Measurements from ENCODE around the gene CACNA2D2.

DNA sequence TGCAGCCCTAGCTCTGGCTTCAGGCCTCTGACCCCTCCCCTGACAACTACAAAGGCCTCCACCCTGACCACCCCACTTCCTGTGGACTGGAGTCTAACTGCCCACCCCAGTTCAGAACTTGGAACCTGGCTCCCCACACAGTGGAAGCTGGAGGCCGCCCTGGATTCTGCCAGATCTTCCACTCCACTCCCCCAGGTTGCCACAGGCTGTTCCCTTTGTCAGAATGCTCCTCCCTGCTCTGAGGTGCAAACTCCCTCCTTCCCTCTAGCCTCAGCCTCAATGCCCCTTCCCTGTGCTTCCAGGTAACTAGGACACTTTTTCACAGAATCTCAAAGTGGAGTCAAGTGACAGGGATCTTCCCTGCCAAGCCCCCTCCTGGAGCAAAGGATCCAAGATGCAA lies 81.3 kb downstream of the CACNA2D2 start:
- TF ChIP-seq, protein P1, sequence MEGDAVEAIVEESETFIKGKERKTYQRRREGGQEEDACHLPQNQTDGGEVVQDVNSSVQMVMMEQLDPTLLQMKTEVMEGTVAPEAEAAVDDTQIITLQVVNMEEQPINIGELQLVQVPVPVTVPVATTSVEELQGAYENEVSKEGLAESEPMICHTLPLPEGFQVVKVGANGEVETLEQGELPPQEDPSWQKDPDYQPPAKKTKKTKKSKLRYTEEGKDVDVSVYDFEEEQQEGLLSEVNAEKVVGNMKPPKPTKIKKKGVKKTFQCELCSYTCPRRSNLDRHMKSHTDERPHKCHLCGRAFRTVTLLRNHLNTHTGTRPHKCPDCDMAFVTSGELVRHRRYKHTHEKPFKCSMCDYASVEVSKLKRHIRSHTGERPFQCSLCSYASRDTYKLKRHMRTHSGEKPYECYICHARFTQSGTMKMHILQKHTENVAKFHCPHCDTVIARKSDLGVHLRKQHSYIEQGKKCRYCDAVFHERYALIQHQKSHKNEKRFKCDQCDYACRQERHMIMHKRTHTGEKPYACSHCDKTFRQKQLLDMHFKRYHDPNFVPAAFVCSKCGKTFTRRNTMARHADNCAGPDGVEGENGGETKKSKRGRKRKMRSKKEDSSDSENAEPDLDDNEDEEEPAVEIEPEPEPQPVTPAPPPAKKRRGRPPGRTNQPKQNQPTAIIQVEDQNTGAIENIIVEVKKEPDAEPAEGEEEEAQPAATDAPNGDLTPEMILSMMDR (IDR thresholded peaks at IDR 0.05) = no peak
- TF ChIP-seq FOXM1 (IDR thresholded peaks at IDR 0.05; ENCODE audit: low read depth) = no peak
- TF ChIP-seq, protein P2, sequence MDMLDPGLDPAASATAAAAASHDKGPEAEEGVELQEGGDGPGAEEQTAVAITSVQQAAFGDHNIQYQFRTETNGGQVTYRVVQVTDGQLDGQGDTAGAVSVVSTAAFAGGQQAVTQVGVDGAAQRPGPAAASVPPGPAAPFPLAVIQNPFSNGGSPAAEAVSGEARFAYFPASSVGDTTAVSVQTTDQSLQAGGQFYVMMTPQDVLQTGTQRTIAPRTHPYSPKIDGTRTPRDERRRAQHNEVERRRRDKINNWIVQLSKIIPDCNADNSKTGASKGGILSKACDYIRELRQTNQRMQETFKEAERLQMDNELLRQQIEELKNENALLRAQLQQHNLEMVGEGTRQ (IDR thresholded peaks at IDR 0.05; ENCODE audit: borderline replicate concordance, low read depth, low read length) = no peak
- TF ChIP-seq TAF1 (IDR thresholded peaks at IDR 0.05; ENCODE audit: borderline replicate concordance, low read depth, low read length) = no peak
- TF ChIP-seq, protein P3, sequence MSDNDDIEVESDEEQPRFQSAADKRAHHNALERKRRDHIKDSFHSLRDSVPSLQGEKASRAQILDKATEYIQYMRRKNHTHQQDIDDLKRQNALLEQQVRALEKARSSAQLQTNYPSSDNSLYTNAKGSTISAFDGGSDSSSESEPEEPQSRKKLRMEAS (IDR thresholded peaks at IDR 0.05; ENCODE audit: low read depth) = no peak
- TF ChIP-seq RXRA (IDR thresholded peaks at IDR 0.05; ENCODE audit: borderline replicate concordance, low read depth) = no peak

Measured in SK-N-SH (cell line).